Astrocyte of the spinal cord (primary cell): ENCODE data around the gene CEP350.
A peak's percentile ranks its signal among the peaks of the same experiment; 100 is the strongest.

Source experiments
- DNase-seq: peaks from one replicate; pipeline ENCODE4 v3.0.0; 2011; ENCODE audit warnings: low read depth, low spot score
- H3K4me3 ChIP-seq: 2 replicates; pipeline ENCODE4 v1.5.1; 2011; ENCODE audit warnings: low read depth, mild to moderate bottlenecking, low read length, moderate library complexity
- in situ Hi-C: cut with HindIII; loops from 2 replicates; pipeline ENCODE4 v1.10.0; 2017; ENCODE audit warnings: low sequenced_read_pairs
- TF ChIP-seq, protein P1 (sequence below): IDR thresholded peaks from 2 replicates; pipeline ENCODE4 v1.5.1; 2012; ENCODE audit warnings: low read depth, mild to moderate bottlenecking, low read length, inconsistent platforms

The CEP350 gene

DNA sequence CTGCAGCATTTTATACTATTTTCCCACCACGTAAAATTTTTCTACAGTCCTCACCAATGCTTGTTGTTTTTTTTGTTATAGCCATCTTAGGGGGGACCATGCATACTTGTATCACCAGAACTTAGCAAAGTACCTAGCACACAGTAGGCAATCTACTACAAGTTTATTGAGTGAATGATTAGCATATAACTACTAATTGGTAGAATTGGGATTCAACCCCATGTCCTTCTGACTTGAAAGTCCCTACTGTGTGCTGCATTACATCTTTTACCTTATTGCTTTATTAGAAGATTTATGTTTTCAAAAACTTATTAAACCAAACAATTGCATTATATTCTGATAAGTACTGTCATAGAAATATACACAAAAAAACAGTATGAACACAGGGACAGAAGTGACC lies 92.1 kb downstream of the CEP350 start:
- DNase-seq = no peak
- H3K4me3 ChIP-seq = no peak overlapping the region
- TF ChIP-seq, protein P1, sequence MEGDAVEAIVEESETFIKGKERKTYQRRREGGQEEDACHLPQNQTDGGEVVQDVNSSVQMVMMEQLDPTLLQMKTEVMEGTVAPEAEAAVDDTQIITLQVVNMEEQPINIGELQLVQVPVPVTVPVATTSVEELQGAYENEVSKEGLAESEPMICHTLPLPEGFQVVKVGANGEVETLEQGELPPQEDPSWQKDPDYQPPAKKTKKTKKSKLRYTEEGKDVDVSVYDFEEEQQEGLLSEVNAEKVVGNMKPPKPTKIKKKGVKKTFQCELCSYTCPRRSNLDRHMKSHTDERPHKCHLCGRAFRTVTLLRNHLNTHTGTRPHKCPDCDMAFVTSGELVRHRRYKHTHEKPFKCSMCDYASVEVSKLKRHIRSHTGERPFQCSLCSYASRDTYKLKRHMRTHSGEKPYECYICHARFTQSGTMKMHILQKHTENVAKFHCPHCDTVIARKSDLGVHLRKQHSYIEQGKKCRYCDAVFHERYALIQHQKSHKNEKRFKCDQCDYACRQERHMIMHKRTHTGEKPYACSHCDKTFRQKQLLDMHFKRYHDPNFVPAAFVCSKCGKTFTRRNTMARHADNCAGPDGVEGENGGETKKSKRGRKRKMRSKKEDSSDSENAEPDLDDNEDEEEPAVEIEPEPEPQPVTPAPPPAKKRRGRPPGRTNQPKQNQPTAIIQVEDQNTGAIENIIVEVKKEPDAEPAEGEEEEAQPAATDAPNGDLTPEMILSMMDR = no peak
- in situ Hi-C loops = no loop called here

DNA sequence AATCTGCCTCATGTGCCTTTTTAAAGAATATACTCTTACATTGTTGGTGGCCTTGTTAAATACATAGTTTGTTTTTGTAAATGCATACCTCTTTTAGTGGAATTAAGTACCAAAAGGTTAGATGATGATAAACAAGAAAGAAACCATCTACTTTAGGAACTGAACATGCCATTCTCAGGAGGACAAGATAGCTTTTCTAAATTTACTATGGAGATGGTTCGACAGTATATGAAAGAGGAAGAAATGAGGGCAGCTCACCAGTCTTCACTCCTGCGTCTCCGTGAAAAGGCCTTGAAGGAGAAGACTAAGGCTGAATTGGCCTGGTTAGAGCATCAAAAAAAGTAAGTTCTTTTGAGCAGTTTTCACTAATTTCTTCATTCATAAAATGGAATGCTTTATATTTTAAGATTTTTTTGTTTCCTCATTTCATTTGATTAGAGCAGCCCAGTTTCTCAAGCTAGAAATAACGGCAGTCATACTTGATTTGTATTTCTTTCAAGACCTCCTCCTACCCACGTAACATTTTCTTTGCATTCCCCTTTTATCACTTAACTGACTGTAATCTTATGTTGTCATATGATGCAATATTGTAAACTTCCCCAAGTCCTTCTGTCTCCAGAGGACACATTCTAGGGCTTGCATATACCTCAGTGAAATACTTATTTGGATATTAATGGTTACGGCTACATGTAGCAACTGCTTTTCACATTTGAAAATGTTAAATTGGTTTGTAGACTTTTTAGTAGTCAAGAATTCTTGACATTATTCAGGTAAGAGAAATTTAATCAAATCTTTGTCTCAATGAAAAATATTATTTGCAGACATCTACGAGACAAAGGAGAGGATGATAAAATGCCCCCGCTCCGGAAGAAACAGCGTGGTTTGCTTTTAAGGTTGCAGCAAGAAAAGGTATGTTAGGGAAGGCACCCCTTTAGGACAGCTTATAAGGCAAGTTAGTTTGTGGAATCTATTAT lies 99.3 kb downstream of the CEP350 start:
- in situ Hi-C loops = no loop called here
- no peak for DNase-seq
- H3K4me3 ChIP-seq = no peak overlapping the region
- TF ChIP-seq, protein P1 = no peak

DNA sequence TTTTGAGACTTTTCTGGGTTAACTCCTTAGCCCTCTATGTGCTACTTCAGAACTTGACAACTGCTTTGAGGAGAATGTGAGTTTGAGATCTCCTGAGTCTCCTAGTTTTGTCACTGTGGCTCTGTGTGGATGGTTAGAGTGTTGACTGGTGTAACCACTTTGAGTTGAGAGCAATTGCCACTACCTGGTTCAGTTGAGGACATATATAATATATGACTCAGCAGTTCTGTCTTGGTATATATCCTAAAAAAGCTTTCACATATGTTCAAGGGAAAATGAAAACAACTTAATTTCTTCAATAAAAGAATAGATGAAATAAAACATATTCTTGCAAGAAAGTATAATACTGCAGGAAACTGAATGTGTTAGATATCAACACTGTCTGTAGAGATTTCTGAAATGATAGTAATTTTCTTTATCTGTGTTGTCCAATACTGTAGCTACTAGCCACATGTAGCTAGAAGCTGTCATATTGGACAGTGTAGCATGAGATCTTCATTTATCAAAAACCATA lies 103.3 kb downstream of the CEP350 start:
- in situ Hi-C loops = no loop called here
- DNase-seq = peak; percentile 4

DNA sequence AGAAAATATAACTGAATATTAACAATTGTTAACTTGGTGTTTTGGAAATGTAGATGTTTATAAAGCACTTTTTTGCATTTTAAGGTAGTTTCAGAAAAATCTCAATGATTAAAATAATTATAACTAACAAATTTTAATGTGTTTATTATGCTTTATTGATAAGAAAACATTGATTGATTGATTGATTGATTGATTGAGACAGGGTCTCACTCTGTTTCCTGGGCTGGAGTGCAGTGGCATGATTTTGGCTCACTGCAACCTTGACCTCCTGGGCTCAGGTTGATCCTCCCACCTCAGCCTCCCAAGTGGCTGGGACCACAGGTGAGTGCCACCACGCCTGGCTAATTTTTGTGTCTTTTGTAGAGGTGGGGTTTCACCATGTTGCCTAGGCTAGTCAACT lies 106.4 kb downstream of the CEP350 start:
- TF ChIP-seq, protein P1 = no peak
- in situ Hi-C loops = no loop called here
- no peak overlapping the region for H3K4me3 ChIP-seq
- no peak for DNase-seq

More for the DNA sequence above, 103.3 kb downstream of the CEP350 start:
- no peak overlapping the region for H3K4me3 ChIP-seq
- TF ChIP-seq, protein P1 = no peak

DNA sequence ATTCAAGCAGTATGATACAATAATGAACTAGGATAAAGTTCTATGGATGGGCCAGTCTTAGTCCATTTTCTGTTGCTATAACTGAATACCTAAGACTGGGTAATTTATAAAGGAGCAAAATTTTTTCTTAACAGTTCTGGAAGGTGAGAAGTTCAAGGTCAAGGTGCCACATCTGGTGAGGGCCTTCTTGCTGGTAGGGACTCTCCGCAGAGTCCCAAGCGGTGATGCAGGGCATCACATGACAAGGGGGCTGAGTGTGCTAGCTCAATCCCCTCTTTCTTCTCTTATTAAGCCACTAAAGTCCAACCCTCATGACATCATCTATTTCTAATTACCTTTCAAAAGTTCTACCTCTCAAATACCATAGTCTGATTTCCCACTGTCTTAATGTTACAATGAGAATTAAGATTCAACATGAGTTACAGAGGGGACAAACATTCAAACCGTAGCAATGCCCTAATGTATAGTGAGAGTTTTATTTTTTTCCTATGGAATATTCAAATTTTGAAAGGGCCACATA lies 107.9 kb downstream of the CEP350 start:
- DNase-seq = no peak
- TF ChIP-seq, protein P1 = no peak
- in situ Hi-C loops = no loop called here
- no peak overlapping the region for H3K4me3 ChIP-seq

DNA sequence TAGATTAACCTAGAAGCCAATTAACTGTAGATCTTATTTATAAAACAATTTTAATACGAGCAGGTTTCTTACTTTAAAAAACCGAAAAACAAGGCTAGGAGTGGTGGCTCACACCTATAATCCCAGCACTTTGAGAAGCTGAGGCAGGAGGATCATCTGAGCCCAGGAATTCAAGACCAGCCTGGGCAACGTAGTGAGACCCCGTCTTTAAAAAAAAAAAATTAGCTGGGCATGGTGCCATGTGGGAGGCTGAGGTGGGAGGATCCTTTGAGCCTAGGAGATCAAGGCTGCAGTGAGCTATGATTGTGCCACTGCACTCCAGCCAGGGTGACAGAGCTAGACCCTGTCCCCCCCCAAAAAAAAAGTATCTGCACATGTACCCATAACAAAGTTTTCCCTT lies 110.8 kb downstream of the CEP350 start:
- no peak overlapping the region for H3K4me3 ChIP-seq
- no peak for DNase-seq
- TF ChIP-seq, protein P1 = no peak
- in situ Hi-C loops = no loop called here
